Stomach smooth muscle (tissue), 2 donors: ENCODE data around the gene CUL9.

Experiments used
- H3K27ac ChIP-seq: one replicate; pipeline ENCODE4 v1.7.0; 2013; ENCODE audit warnings: mild to moderate bottlenecking, low read length, inconsistent platforms
- H3K27me3 ChIP-seq, 2 donors: one replicate each; pipeline ENCODE4 v1.7.0; 2013; ENCODE audit warnings: low read length in 2 of 2; ENCODE audit not compliant: insufficient read depth in 2 of 2, control insufficient read depth in 1 of 2
- H3K36me3 ChIP-seq, 2 donors: one replicate each; pipeline ENCODE4 v1.7.0; 2013; ENCODE audit warnings: low read length in 2 of 2; ENCODE audit not compliant: control insufficient read depth in 2 of 2, insufficient read depth in 2 of 2
- H3K4me1 ChIP-seq: one replicate; pipeline ENCODE4 v1.7.0; 2013; ENCODE audit warnings: low read length; ENCODE audit not compliant: control insufficient read depth, insufficient read depth
- H3K4me3 ChIP-seq, 2 donors: one replicate each; pipeline ENCODE4 v1.7.0; 2013; ENCODE audit warnings: low read length in 2 of 2
- H3K9ac ChIP-seq, 2 donors: one replicate each; pipeline ENCODE4 v1.7.0; 2013; ENCODE audit warnings: low read length in 2 of 2, mild to moderate bottlenecking in 1 of 2
- H3K9me3 ChIP-seq, 2 donors: one replicate each; pipeline ENCODE4 v1.7.0; 2013; ENCODE audit warnings: low read length in 2 of 2; ENCODE audit not compliant: control insufficient read depth in 2 of 2
- donor health status: healthy.
- donor health status: Pancreatic carcinoma.

CUL9 gene

DNA sequence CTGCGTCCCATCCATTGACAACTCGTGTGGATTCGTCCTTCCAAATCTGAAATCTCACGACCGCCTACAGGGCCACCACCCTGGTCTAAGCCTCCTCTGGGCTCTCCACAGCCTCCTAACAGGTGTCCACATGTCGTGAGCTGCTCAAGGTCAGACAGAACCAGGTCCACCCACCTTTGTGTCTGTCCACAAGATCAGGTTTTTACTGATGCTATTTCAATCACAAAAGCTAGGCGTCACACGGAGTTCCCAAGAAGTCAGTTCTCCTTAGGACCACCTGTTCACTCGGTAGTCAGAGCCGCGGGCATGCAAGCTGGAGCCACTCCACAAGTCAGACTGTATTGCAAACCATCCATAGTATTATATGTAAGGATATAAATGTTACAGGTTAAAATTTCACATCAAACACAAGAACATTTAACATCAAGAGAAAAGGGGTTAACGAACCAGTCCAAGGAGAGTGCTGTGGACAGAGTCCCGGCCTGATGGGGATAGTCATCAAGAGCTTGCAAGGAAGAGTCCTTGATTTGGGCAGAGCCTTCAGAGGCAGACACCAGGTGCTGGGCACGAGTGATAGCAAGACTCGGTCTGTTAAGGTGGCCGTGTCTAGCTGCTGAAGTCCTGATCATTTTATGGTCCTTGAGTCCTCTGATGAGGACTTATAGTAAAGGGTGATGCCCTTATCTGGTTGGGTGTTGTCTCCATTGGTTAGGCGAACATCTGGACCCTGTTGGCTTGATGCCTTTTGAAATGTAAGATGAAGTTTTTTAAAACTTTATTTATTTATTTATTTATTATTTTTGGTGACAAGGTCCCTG, 48.0 kb downstream of the CUL9 start:
- Histone ChIP-seq H3K36me3 (peaks cover 0 to 3% of the 10 kb centered on the region in 2 donors), H3K27me3 (no peaks in the 10 kb centered on the region), H3K4me1 (peaks cover 7% of the 10 kb centered on the region), H3K27ac (no peak overlapping the region), H3K9ac (peak overlapping the region; percentile 29 to 50), H3K4me3 (peak overlapping the region; percentile 70 to 77), H3K9me3 (no peaks in the 10 kb centered on the region)

DNA sequence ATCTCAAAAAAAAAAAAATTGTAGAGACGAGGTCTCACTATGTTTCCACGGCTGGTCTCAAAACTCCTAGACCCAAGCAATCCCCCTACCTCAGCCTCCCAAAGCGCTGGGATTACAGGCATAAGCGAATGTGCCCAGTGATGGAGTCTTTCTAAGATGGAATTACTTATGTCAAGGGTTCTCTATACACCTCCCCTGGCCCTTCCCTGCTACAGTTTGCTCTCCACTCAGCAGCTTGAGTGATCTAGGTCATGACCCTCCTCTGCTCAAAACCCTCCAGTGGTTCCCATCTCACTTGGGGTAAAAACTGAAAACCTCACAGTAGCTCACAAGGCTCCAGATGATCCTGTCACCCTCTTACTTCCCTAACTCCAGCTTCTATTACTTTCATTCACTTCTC, 49.1 kb downstream of the CUL9 start:
- Histone ChIP-seq H3K4me1 (peaks cover 7% of the 10 kb centered on the region), H3K36me3 (no peaks in the 10 kb centered on the region), H3K4me3 (no peak overlapping the region), H3K27ac (no peak overlapping the region), H3K9ac (no peak overlapping the region), H3K27me3 (no peaks in the 10 kb centered on the region), H3K9me3 (no peaks in the 10 kb centered on the region)

DNA sequence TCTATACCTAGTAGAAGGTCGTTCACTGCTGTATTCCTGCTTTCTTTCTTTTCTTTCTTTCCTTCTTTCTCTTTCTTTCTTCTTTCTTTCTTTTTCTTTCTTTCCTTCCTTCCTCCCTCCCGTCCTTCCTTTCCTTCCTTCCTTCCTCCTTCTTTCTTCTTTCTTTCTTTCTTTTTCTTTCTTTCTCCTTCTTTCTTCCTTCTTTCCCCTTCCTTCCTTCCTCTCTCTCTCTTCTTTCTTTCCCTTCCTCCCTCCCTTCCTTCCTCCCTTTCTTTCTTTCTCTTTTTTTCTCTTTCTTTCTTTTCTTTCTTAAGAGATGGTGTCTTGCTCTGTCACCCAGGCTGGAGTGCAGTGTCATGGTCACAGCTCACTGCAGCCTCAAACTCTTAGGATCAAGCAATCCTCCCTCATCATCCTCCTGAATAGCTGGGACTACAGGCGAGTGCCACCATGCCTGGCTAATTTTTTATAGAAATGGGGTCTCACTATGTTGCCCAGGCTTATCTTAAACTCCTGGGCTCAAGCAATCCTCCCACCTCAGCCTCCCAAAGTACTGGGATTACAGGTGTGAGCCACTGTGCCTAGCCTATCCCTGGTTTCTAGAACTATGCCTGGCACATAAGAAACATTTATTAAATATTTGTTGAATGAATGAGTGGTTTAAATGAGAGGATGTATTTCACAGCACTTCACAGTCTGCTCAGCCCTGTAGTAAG, 49.9 kb downstream of the CUL9 start:
- H3K4me3 ChIP-seq, result no peak overlapping the region
- H3K9ac ChIP-seq, result no peak overlapping the region
- H3K27ac ChIP-seq, result no peak overlapping the region
- H3K36me3 ChIP-seq, result no peaks in the 10 kb centered on the region
- H3K27me3 ChIP-seq, result no peaks in the 10 kb centered on the region
- no peaks in the 10 kb centered on the region for H3K9me3 ChIP-seq
- peaks cover 7% of the 10 kb centered on the region for H3K4me1 ChIP-seq

DNA sequence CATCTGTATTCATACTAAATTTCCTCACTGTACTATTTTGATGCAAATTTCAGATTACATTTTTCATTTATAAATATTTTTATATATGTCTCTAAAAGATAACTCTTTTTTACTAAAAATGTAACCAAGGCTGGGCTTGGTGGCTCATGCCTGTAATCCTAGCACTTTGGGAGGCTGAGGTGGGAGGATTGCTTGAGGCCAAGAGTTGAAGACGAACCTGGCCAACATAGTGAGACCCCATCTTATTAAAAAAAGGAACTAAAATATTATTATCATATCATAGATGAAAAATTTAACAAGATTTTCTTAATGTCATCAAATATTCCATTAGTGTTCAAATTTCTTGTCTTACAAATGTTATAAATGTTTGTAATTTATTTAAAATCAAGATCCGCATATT, 53.8 kb downstream of the CUL9 start:
- Histone ChIP-seq H3K27ac (no peak overlapping the region), H3K4me1 (no peaks in the 10 kb centered on the region), H3K9ac (no peak overlapping the region), H3K36me3 (no peaks in the 10 kb centered on the region), H3K27me3 (no peaks in the 10 kb centered on the region), H3K9me3 (peaks cover 0 to 2% of the 10 kb centered on the region in 2 donors), H3K4me3 (no peak overlapping the region)

DNA sequence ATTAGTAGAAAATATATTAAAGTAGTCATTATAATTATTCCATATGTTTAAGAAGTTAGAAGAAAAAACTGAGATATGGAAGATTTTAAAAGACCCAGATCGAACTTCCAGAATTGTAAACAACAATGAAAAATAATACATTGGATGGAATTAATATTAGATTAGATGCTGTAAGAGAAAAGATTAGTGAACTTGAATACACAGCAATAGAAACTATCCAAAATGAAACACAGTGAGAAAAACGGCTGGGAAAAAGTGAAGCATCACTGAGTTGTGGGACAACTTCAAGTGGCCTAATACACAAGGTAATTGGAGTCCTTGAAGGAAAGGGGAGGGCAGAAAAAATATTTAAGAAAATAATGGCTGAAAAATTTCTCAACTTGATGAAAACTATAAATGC, 57.1 kb downstream of the CUL9 start:
- no peaks in the 10 kb centered on the region for H3K4me1 ChIP-seq
- H3K4me3 ChIP-seq, result no peak overlapping the region
- no peaks in the 10 kb centered on the region for H3K36me3 ChIP-seq
- H3K9ac ChIP-seq, result no peak overlapping the region
- H3K9me3 ChIP-seq, result peaks cover 0 to 2% of the 10 kb centered on the region in 2 donors
- H3K27me3 ChIP-seq, result peaks cover 13 to 19% of the 10 kb centered on the region in 2 donors
- no peak overlapping the region for H3K27ac ChIP-seq

DNA sequence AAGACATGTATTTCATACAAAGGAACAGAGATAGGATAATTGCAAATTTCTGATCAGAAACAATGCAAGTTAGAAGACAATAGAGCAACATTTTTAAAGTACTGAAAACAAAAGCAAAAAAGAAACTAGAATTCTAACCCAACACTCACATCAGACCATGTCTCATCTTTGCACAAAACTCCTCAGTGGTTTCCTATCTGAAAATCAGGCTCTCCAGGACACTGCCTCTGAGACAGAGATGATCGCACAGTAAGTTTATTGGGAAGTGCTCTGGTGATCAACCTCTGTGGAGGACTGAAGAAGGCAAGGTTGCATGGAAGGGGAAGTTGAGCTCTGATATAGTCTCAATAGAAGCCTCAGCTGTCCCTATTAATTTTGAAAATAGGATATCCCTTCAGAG, 59.0 kb downstream of the CUL9 start:
- Histone ChIP-seq H3K9me3 (peaks cover 0 to 2% of the 10 kb centered on the region in 2 donors), H3K27ac (no peak overlapping the region), H3K4me1 (no peaks in the 10 kb centered on the region), H3K27me3 (peaks cover 25 to 29% of the 10 kb centered on the region in 2 donors), H3K36me3 (no peaks in the 10 kb centered on the region), H3K9ac (no peak overlapping the region), H3K4me3 (no peak overlapping the region)

DNA sequence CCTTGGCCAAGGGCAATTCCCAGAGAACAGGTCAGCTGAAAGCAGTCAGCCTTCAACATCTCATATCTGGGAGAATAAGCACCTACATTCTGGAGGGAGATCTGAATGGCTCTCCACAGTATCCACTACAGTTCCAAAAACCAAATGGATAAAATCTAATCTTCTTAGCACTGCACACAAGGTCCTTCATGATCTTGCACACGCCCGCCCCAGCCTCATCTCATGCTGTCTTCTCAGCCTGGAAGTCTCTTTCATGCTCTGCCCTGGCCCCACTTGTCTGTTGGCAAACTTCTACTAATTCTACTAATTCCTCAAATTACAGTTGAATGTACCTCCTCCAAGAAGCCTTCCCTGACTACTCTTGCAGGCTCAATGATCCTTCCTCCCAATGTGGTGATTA, 59.5 kb downstream of the CUL9 start:
- peaks cover 0 to 2% of the 10 kb centered on the region in 2 donors for H3K9me3 ChIP-seq

DNA sequence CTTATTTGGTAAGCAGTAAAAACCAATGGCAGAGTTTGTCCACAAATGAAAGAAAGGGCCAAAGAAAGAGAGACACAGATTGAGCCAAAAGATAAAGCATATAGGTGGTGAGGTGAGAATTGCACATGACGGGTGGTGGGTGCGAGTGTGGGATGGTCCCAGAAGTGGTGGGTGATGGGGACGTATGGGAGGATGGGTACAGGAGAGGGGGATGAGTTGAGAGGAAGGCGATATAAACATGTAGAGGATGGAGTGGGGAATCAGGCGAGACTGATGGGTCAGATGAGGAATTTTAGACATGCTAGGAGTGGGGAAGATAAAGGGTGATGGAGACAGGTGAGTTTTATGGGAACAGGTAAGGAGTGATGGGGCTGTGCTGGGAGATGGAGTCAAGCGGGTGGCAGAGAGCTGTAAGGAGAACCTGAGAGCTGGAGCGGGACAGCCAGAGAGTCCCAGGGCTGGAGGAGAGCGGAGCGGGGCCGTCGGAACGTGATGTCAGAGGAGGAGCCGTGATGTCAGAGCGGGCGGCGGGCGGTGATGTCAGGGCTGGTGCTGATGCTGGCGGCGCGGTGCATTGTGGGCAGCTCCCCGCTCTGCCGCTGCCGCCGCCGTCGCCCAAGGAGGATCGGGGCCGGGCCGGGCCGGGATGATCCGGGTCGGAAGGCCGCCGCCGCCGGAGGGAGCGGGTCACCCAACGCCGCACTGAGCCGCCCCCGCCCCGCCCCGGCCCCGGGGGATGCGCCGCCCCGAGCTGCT, 61.1 kb downstream of the CUL9 start, which contains the start of gene TTBK1:
Gene TTBK1, plus strand, starts transcription at position 574 of the 756 bp plus-strand sequence. CDS start 3,180 bp downstream, outside the sequence.
- Histone ChIP-seq H3K27ac (no peak within 1 kb of the TSS), H3K27me3 (peaks cover 27 to 36% of the 10 kb centered on the region in 2 donors)

More for the DNA sequence above, 59.5 kb downstream of the CUL9 start:
- no peak overlapping the region for H3K9ac ChIP-seq
- H3K27me3 ChIP-seq, result peaks cover 27 to 34% of the 10 kb centered on the region in 2 donors
- no peak overlapping the region for H3K4me3 ChIP-seq
- H3K4me1 ChIP-seq, result no peaks in the 10 kb centered on the region
- no peaks in the 10 kb centered on the region for H3K36me3 ChIP-seq
- H3K27ac ChIP-seq, result no peak overlapping the region

DNA sequence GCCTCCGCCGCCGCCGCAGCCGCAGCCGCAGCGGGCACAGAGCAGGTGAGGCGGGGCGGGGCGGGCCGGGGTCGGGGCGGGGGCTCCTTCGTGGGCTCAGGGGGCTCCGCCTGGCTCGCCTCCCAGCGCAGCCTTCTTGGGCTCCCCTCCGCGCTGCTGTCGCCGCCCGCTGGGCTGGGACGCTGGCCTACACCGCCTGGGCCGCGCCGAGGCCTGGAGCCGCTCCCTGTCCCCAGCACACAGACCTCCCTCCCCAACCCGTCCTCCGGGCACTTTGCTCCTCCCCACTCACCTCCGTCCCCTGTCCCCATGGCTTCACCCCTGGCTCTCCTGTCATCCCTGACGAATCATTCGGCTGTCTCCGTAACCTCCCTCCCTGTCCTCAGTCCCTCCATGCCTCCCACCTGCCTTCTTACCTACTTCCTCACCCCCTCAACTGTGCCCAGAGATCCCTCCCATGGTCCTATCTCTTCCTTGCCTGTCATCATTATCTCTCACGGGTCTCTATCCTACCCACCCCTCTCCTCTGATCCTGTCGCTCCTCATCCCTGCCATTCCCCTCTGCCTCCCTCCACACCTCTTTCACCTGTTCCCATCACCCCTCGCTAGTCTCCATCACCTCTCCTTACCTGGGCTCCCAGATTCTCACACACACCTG, 61.8 kb downstream of the CUL9 start:
- H3K27ac ChIP-seq, result no peak overlapping the region
- H3K27me3 ChIP-seq, result peaks cover 27 to 36% of the 10 kb centered on the region in 2 donors
- no peak overlapping the region for H3K4me3 ChIP-seq
- no peak overlapping the region for H3K9ac ChIP-seq
- H3K4me1 ChIP-seq, result peaks cover 13% of the 10 kb centered on the region
- H3K9me3 ChIP-seq, result peaks cover 0 to 2% of the 10 kb centered on the region in 2 donors
- H3K36me3 ChIP-seq, result no peaks in the 10 kb centered on the region

More for the DNA sequence above, 61.1 kb downstream of the CUL9 start, which contains the start of gene TTBK1:
- no peak within 1 kb of the TSS for H3K9ac ChIP-seq
- peaks cover 0 to 2% of the 10 kb centered on the region in 2 donors for H3K9me3 ChIP-seq
- no peaks in the 10 kb centered on the region for H3K36me3 ChIP-seq
- no peak within 1 kb of the TSS for H3K4me3 ChIP-seq
- H3K4me1 ChIP-seq, result peaks cover 13% of the 10 kb centered on the region
